Measurements from ENCODE around the gene GALNT1. TPM values are rescaled to one million over a fixed set of nuclear protein-coding genes. Genes with fewer than 3 reads are reported as not detected.

Gene GALNT1
- total and polyA plus RNA-seq, 10 of the 15 experiments (the other 5 are each of a cell fraction or from before 2014, with no cell fraction given): 8.0 to 53.7 (median 29.9) TPM

DNA sequence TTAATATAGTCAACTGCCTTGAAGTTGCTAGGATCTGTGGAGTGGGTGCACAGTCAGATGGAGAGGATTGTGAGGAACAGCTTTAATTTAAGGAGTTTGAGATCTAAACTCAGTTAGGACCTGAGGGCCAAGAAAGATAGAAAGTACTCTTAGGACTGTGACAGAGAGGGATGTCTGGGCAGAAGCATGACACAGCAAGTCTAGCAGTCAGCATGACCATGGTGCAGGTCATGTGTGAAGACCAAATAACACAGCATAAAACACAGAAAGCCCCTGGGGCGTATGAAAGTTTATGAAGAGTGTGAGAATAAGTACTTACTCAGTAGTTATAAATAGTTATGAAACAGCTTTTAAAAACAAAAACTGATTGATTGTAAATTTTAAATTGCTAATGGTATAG lies 107.2 kb downstream of the GALNT1 start:
- no peak overlapping the region; the same call in 1 of the 2 replicates for H2AFZ ChIP-seq (ENCODE audit: control insufficient read depth, low read depth, low read length)
- CTCF ChIA-PET: interaction anchor here (0.8 to 1.9 kb wide), 4 partner anchors 9 to 302 kb away, joined by 3 to 5 read pairs (median 3); no protein-coding TSS in a partner anchor
- H3K4me2 ChIP-seq (ENCODE audit: control insufficient read depth, insufficient read depth): no peak overlapping the region
- WGBS (ENCODE audit: insufficient coverage, insufficient replicate concordance, low lambda C conversion rate, missing lambda C conversion rate): 5% methylated on average over 1 of the region's 1 CpG
- RAD21 ChIA-PET (ENCODE audit: unreplicated experiment): interaction anchor here (1.2 kb wide), 1 partner anchor 210 kb away, joined by 3 read pairs; no protein-coding TSS in a partner anchor
- intact Hi-C loops (cut with micrococcal nuclease; ENCODE audit: unreplicated experiment) (loop anchor here (10.0 kb wide), 1 partner anchor 284 kb away; no protein-coding TSS in a partner anchor), in situ Hi-C loops (cut with MboI) (no loop called here)
- no peaks in the 10 kb centered on the region; a peak in 1 of 4 replicates for H3K36me3 ChIP-seq (ENCODE audit: control insufficient read depth in 2 of 2, insufficient read depth in 2 of 2, low read length in 1 of 2)
- H3K9me3 ChIP-seq (replicated peaks; ENCODE audit: control insufficient read depth, insufficient read depth, low read length): no peaks in the 10 kb centered on the region
- peak; percentile 35 for DNase-seq (ENCODE audit: low read depth, low spot score)
- peak overlapping the region; percentile 7 for H3K27ac ChIP-seq (ENCODE audit: control insufficient read depth, insufficient read depth)
- POLR2A ChIA-PET: no interaction called here
- TF ChIP-seq, protein P1, sequence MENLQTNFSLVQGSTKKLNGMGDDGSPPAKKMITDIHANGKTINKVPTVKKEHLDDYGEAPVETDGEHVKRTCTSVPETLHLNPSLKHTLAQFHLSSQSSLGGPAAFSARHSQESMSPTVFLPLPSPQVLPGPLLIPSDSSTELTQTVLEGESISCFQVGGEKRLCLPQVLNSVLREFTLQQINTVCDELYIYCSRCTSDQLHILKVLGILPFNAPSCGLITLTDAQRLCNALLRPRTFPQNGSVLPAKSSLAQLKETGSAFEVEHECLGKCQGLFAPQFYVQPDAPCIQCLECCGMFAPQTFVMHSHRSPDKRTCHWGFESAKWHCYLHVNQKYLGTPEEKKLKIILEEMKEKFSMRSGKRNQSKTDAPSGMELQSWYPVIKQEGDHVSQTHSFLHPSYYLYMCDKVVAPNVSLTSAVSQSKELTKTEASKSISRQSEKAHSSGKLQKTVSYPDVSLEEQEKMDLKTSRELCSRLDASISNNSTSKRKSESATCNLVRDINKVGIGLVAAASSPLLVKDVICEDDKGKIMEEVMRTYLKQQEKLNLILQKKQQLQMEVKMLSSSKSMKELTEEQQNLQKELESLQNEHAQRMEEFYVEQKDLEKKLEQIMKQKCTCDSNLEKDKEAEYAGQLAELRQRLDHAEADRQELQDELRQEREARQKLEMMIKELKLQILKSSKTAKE (IDR thresholded peaks at IDR 0.05; ENCODE audit: low read depth, poor library complexity, severe bottlenecking): peak; percentile 42
- TF ChIP-seq ATF7 (IDR thresholded peaks at IDR 0.05; ENCODE audit: low read depth) (peak; percentile 32; the same call in 1 of the 2 replicates), POLR2A (IDR thresholded peaks at IDR 0.05; ENCODE audit: low read depth, low read length) (no peak), RAD51 (IDR thresholded peaks at IDR 0.05) (peak; percentile 35; the same call in 1 of the 2 replicates), SMARCA5 (IDR thresholded peaks at IDR 0.05) (0 out of 2 replicates have a peak, but pooled peaks have one; percentile 31), KDM1A (IDR thresholded peaks at IDR 0.05; ENCODE audit: borderline replicate concordance) (no peak), BACH1 (IDR thresholded peaks at IDR 0.05; ENCODE audit: borderline replicate concordance) (peak; percentile 99), POLR2AphosphoS5 (IDR thresholded peaks at IDR 0.05; ENCODE audit: low read length) (no peak), MEF2B (IDR thresholded peaks at IDR 0.05; ENCODE audit: partially characterized antibody, poor library complexity, severe bottlenecking) (peak; percentile 37), JUND (IDR thresholded peaks at IDR 0.05; ENCODE audit: low read depth, low read length) (no peak), SUPT20H (IDR thresholded peaks at IDR 0.05; ENCODE audit: borderline replicate concordance, control insufficient read depth, low read depth, low read length) (no peak), POU2F2 (IDR thresholded peaks at IDR 0.05; ENCODE audit: borderline replicate concordance, low read depth, low read length) (no peak)
- TF ChIP-seq, protein P2, sequence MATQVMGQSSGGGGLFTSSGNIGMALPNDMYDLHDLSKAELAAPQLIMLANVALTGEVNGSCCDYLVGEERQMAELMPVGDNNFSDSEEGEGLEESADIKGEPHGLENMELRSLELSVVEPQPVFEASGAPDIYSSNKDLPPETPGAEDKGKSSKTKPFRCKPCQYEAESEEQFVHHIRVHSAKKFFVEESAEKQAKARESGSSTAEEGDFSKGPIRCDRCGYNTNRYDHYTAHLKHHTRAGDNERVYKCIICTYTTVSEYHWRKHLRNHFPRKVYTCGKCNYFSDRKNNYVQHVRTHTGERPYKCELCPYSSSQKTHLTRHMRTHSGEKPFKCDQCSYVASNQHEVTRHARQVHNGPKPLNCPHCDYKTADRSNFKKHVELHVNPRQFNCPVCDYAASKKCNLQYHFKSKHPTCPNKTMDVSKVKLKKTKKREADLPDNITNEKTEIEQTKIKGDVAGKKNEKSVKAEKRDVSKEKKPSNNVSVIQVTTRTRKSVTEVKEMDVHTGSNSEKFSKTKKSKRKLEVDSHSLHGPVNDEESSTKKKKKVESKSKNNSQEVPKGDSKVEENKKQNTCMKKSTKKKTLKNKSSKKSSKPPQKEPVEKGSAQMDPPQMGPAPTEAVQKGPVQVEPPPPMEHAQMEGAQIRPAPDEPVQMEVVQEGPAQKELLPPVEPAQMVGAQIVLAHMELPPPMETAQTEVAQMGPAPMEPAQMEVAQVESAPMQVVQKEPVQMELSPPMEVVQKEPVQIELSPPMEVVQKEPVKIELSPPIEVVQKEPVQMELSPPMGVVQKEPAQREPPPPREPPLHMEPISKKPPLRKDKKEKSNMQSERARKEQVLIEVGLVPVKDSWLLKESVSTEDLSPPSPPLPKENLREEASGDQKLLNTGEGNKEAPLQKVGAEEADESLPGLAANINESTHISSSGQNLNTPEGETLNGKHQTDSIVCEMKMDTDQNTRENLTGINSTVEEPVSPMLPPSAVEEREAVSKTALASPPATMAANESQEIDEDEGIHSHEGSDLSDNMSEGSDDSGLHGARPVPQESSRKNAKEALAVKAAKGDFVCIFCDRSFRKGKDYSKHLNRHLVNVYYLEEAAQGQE (IDR thresholded peaks at IDR 0.05; ENCODE audit: low read depth, low read length): no peak
- TF ChIP-seq, protein P3, sequence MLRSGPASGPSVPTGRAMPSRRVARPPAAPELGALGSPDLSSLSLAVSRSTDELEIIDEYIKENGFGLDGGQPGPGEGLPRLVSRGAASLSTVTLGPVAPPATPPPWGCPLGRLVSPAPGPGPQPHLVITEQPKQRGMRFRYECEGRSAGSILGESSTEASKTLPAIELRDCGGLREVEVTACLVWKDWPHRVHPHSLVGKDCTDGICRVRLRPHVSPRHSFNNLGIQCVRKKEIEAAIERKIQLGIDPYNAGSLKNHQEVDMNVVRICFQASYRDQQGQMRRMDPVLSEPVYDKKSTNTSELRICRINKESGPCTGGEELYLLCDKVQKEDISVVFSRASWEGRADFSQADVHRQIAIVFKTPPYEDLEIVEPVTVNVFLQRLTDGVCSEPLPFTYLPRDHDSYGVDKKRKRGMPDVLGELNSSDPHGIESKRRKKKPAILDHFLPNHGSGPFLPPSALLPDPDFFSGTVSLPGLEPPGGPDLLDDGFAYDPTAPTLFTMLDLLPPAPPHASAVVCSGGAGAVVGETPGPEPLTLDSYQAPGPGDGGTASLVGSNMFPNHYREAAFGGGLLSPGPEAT (IDR thresholded peaks at IDR 0.05; ENCODE audit: low read depth): peak; percentile 43; the same call in 1 of the 2 replicates
- BruUV-seq (replicated peaks): no TSS peak
- H3K4me3 ChIP-seq: no peak overlapping the region
- H3K9ac ChIP-seq (ENCODE audit: control insufficient read depth, insufficient read depth, low read length): no peak overlapping the region
- SMC1A ChIA-PET (ENCODE audit: uncharacterized antibody, unreplicated experiment): interaction anchor here (0.6 to 3.5 kb wide), 6 partner anchors 10 to 164 kb away, joined by 3 to 12 read pairs (median 4); no protein-coding TSS in a partner anchor
- peak; percentile 94 for ATAC-seq
- no peaks in the 10 kb centered on the region for H3K79me2 ChIP-seq (ENCODE audit: control insufficient read depth, insufficient read depth, low read length)
- peaks cover 4% of the 10 kb centered on the region for H3K4me1 ChIP-seq (ENCODE audit: control insufficient read depth, insufficient read depth, low read length)
- no peaks in the 10 kb centered on the region for H4K20me1 ChIP-seq (ENCODE audit: control insufficient read depth, insufficient read depth)
- H3K27me3 ChIP-seq (replicated peaks in 1 of 2; ENCODE audit: control insufficient read depth in 2 of 2, insufficient read depth in 2 of 2, low read length in 1 of 2): no peaks in the 10 kb centered on the region
- no peak for FAIRE-seq
